ENCODE results near the gene IGSF11. TPM values are rescaled to one million over a fixed set of nuclear protein-coding genes. Genes with fewer than 3 reads are reported as not detected.

The IGSF11 gene, protein sequence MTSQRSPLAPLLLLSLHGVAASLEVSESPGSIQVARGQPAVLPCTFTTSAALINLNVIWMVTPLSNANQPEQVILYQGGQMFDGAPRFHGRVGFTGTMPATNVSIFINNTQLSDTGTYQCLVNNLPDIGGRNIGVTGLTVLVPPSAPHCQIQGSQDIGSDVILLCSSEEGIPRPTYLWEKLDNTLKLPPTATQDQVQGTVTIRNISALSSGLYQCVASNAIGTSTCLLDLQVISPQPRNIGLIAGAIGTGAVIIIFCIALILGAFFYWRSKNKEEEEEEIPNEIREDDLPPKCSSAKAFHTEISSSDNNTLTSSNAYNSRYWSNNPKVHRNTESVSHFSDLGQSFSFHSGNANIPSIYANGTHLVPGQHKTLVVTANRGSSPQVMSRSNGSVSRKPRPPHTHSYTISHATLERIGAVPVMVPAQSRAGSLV
- 0.07 TPM in 1 of 2 replicates, not detected in the other for total RNA-seq

DNA sequence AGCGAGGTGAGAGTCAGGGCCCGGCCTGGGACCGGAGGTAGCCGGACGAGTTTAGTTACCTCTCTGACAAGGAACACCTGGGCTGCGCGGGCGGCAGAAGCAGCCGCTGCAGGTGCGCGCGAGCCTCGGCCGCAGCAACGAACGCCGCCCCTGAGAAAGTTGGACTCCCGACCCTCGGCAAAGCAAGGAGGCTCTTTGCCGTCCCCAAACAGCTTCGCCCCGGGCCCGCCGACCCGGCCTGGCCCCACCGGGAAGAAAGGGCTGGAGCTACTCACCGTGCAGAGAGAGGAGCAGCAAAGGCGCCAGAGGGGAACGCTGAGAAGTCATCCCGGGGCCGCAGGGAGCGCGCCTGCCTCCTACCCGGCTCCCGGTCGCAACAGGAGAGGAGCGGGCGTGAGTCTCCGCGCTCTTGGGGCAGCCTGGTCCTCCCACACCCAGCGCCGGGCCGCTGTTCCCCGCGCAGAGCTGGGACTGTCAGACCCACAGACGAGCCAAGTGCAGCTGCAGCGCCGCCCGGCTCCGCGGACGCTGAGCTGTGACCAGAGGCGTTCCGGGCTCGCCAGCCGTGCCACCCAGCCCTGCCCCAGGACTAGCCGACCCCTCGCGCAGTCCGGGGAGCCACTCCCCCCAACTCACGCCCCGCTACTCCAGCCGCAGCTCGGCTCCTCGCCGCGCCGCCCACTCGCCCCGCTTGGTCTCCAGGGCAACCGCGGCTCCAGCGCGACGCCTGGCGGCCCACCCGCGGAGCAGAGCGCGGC, at the start of gene IGSF11:
IGSF11 (minus strand) TSS at position 591 of the 758 bp plus-strand sequence; CDS start at position 327, 264 bp downstream.

Other genes with a start within 250 kb of the IGSF11 start
- not detected in 2 replicates for gene TEX55, start 111.3 kb upstream of the IGSF11 start, total RNA-seq
- gene UPK1B, start 138.8 kb upstream of the IGSF11 start, total RNA-seq, result not detected in 2 replicates
- gene B4GALT4, start 206.0 kb upstream of the IGSF11 start, total RNA-seq, result 3.2 and 5.0 TPM in 2 replicates

All from thoracic aorta endothelial cell (primary cell).